C4-2B (cell line): ENCODE measurements around the gene ATL3.
"Not testable (repeated sequence)": the region's sequence is repeated elsewhere in the genome, so short reads cannot be mapped to it uniquely, and the experiment has no call there.

ENCODE experiments used
- H3K27ac ChIP-seq: fragments of 450-650 bp; 2 replicates; pipeline ENCODE4 v1.5.1; 2017
- CTCF ChIP-seq: fragments of 450-650 bp; conservative IDR thresholded peaks from 2 replicates; pipeline ENCODE4 v1.5.1; 2017; ENCODE audit warnings: mild to moderate bottlenecking
- ZFX ChIP-seq: fragments of 450-650 bp; IDR thresholded peaks from 2 replicates; pipeline ENCODE4 v1.6.1; 2017

ATL3 gene

DNA sequence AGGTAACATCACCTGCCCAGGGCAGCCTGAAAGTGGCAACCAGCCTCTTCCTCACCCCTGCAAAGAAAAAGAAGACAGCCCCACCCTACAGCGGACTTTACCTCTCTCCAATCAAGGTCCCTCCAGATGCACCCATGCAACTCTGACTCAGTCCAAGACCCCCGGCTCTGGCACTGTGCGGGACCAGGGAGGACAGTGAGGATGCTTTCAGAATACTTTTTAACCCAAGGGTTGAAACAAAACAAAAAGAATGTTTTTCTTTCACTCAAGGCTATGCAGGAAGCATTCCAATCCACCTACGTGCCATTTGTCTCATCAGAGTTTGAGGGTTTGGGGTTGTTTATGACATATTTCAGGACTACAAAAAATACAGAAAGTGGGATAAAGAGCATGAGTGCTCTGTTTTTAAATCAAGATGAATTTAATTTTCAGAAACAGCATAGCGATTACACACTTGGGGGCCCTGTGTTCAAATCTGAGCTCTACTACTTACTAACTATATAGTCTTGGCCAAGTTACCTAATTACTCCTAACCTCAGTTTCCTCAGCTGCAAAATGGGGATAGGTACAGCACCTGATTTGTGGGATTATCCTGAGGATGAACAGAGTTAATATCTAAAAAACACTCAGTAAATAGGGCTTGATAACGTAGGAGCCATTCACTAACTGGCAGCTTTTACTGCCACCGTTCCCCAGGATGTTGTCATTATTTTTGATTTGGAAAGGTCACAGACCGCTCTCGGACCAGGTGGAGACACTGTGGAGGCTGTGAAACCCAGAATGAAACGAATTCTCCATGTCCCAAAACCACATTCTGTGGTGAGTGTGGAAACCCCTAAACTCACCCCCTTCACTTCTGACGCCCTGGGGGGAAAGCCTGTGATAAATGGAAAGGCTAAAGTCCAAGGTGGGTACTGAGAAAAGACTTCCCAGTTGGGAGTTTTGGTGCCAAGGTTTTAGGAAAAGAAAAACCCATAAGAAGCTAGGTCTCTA, 62.5 kb downstream of the ATL3 start:
- TF ChIP-seq CTCF (no peak), ZFX (no peak)
- no peak overlapping the region for H3K27ac ChIP-seq

GRCh38 chr11:63603180-63603518, 68.0 kb downstream of the ATL3 start:
- H3K27ac ChIP-seq = no peak overlapping the region
- TF ChIP-seq ZFX = no peak
- no peak for TF ChIP-seq CTCF

- not testable (repeated sequence) for H3K27ac ChIP-seq
Observed at GRCh38 chr11:63602290-63603179, 68.6 kb downstream of the ATL3 start.

GRCh38 chr11:63599211-63600122, 71.7 kb downstream of the ATL3 start:
- TF ChIP-seq ZFX = no peak
- TF ChIP-seq CTCF = no peak
- H3K27ac ChIP-seq = no peak overlapping the region

GRCh38 chr11:63598556-63598955, 72.6 kb downstream of the ATL3 start:
- no peak overlapping the region for H3K27ac ChIP-seq
- TF ChIP-seq ZFX (no peak), CTCF (no peak)

- TF ChIP-seq CTCF (no peak), ZFX (no peak)
- H3K27ac ChIP-seq = no peak overlapping the region
Observed at GRCh38 chr11:63595296-63595695, 75.9 kb downstream of the ATL3 start.

DNA sequence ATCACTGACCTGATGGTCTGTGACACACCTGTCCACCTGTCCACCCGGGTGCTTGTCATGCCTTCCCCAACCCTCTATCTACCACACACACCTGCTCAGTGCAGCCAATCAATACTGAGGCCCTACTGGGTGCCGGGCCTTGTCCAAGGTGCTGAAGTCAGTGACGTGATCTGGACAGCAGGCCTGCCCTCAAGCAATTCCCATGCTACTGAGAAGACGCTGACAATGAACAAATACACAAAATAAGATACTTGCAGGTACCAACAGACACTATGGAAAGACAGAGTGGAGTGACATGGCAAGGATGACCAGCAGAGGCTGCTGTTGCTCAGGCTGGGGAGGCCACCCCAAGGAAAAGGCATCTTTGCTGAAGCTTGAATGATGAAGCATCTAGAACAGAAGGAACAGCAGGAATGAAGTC, 78.2 kb downstream of the ATL3 start:
- H3K27ac ChIP-seq = no peak overlapping the region
- TF ChIP-seq ZFX = no peak
- no peak; the same call in 1 of the 2 replicates for TF ChIP-seq CTCF
